ENCODE results near the gene SLC22A4.
A peak's percentile ranks its signal among the peaks of the same experiment; 100 is the strongest.

Gene SLC22A4

DNA sequence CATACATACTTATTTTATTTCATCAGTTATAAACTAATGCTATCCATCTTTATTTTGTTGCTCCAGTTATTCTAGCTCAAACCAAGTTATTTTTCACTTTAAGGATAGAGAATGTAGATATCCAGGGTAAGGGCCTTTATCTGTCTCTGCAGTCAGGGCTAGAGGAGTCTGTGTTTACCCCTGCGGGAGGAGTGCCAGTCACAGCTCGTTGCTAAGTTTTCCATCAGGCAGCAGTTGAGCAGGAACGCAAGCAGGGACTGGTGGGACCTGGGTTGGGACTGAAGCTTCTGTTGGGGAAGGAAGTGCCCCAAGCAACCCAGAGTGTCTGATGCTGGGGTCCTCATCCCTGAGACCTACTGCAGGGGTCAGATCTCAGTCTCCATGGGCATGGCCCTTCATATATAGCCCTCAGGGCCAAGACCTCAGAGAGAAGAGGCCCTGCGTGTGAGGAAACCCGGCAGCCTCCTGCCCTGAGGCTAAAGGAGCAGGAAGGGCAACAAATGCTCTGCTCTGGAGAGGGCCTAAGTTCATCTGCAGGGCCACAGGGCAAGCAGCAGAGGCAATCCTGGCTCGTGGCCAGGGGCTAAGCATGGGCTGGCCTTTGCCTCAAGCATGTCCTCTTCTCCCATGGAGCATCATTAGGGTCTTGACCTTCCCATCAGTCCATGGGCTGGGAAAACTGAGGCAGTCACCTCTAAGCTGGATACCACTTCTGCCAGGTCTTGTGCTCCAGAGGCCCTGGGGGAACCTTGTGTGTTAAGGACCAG, 6.6 kb downstream of the SLC22A4 start:
- no peak for DNase-seq (ENCODE audit: low read depth)

DNA sequence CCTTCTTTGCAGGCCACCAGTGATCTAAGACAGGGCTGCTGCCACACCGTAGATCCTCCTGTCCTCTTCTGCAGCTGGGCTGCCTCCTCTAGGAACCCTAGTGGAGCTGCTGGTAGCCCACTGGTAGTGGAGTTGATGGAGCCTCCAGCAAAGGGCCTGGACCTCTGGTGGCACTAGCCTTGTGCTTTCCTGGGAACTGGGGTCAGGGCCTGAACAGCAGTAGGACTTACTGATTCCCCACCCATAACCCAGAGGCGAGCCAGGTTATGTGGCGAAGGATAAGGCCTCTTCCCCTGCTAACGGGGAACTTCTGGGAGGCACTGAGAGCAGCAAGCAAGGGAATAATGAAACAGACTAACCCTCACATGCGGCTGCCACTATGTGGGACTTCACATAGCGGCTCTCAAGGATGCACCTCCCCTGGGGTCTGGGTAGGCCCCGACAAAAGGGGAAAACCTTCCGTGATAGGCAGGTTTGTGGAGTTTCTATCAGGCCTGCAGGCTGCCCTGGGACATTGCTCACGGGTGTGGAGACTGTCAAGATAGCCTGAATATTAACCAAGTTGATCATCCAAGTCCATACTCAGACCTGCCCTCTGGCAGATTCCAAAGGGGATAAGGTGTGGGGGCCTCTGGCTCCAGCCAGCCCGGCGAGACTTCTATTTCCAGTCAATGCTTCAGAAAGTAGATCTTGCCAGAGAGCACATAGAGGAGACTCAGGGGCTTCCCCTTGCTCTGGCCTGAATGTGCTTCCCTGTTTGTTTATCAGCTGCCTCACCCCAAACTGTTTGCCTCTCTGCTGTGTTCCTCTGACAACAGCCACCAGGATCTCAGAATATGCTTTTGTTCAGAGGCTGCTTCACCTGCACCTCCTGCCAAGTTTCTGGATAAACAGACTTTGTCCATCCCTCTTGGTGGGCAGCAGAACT, 7.4 kb downstream of the SLC22A4 start:
- DNase-seq (ENCODE audit: low read depth): no peak

DNA sequence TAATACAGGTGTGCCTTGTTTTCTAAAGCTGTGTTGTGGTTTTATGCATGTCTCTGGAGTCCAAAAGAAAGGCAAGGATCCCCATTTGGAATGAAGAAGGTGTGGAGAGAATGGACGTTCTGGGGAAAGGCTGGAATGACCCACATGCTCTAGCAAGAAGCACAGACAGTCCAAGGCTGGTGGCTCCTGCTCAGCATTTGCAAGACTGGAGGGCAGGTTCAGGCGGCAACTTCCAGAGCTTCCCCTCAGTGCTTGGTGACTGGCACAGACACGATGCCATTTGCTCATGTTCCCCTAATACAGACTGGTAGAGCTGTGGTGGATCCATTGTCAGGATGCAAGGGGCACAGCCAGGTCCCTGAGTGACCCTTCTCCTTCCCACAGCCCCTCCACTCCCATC, 8.2 kb downstream of the SLC22A4 start:
- no peak for DNase-seq (ENCODE audit: low read depth)

DNA sequence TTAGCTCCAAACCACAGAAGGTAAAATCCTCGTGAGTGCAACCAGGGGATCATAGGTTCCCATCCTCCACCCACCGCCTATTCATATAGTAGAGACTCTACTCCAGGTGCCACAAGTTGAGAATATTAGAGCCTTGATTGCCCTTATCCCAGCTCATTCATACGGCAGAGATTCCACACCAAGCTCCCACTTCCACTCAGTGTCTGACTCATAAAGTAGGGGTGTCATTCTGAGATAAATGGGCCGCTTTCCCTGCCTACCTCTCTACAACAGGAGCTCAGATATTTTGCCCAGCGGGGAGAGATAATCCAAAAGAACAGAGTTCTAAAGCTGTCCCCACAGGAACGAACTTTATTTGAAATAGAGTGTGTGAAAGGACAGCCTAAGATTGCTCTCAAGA, 9.4 kb downstream of the SLC22A4 start:
- DNase-seq (ENCODE audit: low read depth): no peak

DNA sequence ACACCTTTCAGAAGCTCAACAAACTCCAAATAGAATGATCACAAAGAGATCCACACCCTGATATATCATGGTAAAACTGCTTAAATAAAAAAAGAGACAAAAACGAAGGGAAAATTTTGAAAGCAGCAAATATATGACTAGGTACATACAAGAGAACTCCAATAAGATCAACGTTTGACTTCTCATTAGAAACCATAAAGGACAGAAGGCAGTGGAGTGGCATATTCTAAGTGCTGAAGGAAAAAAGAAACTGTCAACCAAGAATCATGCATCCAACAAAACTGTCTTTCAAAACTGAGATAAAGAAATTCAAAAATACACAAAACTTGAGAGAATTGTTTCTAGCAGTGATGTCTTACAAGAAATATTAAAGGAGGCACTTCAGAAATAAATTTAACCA, 11.2 kb downstream of the SLC22A4 start:
- DNase-seq (ENCODE audit: low read depth): no peak

DNA sequence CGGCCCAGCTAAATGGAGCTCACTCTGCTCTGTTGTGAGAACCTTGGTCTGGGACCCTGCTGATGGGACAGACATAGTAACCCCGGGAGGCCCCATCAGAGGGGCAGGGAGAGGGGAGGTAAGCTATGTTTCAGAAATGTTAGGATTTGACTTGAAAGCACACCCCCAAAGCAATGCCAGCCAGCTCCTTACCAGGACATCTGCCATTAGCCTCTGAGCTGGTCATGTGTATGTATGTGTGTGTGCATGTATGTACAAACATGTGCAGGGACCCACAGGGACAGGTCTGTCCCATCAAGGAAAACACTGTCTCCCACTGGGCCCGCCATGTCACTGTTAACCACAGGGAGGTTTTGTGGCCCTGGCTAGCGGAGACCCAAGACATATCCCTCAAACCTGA, 14.5 kb downstream of the SLC22A4 start:
- no peak for DNase-seq (ENCODE audit: low read depth)

DNA sequence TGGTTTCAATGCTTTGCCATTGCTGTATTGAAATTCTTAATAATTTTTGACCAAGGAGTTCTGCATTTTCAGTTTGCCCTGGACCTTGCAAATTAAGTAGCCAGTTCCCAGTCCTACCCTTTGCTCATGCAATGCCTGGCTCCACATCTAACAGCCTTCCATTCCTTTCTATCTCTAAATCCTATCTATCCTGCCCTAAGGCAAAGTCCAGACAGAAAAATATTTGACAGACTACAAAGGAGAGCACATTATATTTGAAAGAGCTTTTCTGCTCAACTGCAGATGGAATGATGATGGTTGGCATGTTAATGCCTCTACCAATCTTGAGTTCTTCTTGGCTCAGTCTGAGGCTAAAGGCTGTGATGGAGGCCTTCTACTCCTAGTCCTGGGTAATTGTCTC, 15.5 kb downstream of the SLC22A4 start:
- DNase-seq (ENCODE audit: low read depth): no peak

DNA sequence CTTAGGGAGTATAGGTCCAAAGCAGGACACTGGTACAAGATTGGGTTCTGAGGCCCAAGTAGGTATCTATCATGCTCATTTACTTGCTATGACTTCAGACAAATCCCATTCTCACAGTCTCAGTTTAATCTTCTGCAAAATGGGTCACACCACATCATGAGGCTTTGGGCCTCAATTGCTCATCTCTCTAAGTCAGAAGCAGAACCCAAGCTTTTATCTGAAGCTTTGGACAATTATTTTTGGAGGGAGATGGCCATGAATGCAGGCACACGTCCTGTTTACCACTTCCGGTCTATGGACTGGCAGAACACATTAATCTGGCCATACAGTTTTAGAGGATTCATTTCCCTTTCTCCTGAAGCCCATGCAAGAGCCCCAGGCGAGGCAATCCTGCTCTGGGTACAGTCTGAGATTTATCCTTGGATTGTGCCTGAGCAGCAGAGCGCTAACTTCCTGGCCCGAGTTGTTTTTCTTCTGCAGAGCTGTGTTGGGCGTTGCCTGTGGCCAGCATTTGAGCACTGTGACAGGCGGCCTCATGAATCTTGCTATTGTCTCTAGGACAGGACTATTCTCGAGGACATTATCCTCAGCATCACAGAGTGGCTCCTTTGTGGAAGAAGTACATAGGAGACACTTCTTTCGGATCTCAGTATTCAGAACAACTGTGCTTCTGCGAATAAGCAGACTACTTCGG, 16.1 kb downstream of the SLC22A4 start:
- no peak for DNase-seq (ENCODE audit: low read depth)

DNA sequence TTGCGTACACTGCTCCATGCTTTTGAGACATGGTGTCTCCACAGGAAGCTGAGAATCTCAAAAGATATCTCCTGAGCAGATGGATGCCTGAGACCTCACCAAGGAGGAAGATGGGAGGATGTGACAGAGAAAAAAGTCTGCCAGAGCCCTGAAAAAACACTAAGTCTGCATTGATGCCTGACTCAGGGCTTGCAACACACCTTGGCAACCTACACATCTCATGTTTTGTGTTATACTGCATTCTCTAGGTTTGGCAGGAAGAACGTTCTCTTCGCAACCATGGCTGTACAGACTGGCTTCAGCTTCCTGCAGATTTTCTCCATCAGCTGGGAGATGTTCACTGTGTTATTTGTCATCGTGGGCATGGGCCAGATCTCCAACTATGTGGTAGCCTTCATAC, 19.2 kb downstream of the SLC22A4 start:
- DNase-seq (ENCODE audit: low read depth): no peak

DNA sequence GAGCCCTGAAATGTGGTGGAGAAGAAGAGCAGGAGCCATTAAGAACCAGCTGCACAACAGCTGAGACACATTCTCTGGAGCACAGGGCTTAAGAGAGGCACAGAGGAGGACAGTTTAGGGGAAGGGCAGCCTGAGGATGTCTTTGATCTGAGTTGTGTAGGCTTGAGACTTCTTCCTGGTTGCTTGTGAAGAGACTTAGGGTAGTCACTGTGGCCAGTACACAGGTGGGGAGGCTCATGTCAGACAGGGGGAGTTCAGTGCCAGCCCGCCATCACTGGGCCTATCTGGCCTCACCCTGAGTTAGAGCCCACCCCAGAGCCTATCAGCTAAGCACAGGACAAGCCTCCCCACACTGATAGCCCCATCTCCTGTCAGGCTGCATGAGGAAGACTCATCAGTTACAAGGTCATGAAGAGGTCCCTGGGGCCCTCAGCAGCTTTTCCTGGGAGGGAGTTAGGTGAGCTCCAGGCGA, 19.8 kb downstream of the SLC22A4 start:
- no peak for DNase-seq (ENCODE audit: low read depth)

DNA sequence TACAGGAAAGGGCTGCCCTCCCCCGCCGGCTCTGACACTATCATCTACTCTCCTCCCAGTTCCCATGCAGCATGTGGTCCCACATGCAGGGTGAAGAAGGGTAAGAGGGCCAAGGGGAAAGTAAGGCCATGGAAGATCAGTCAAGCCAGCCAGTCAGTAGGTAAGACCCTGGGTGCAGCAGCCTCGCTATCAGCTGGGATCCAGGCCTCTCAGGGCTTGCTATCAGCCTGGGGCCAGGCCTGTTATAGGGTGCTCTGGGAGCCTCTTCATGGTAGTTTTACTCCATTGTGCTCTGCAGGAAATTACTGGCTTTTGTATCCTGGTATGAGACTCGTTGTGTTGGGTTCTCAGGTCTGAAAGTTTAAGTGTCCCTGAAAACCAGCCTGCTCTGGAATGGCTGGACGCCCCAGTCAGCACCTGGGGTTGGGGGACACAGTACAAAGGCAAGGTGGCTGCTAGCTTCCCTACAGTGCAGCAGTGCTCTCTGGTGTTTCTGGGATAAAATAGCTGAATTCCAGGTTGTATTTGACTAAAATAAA, 21.4 kb downstream of the SLC22A4 start:
- no peak for DNase-seq (ENCODE audit: low read depth)

DNA sequence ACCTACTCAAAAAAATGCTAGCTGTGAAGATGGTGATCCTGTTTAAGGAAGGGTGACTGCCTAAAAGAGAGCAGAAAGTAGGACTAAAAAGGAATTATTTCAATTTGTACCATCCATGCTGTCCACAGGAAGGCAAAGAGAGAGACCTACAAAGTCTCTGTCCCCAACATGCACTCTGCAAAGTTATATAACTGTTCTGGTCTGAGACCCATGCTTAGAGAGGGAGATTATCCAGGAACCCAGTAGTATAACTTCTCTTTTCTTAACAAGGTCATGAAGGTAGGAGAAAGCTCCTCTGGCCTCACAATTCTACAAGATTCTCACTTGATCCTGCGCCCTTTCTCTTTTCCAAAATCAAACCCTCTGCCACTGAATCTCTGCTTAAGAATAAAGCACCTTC, 25.8 kb downstream of the SLC22A4 start:
- DNase-seq (ENCODE audit: low read depth): no peak

DNA sequence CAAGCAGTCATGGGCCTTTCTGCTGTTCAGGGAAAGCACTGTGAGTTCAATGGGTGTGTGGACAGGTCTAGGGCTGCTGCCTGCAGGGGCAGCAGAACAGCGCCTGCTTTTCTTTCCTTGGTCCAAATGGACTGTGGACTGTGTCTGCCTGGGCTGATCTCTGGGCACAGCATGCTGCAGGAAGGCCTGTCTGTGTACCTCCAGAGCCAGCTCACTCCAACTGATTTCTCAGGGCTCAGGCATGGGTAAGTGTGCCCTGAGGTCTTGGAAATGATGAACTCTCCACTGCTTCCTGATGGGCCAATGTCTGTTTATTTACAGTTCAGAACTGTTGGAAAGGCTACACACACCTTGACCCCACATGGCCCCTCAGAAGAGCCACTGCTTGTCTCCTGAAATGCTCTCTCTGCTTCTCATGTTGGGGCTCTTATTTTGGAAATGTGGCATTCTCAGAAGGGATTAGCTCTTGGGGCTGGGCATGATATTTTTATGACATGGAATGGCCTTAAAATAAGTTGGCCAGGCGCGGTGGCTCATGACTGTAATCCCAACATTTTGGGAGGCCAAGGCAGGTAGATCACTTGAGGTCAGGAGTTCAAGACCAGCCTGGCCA, 27.0 kb downstream of the SLC22A4 start:
- DNase-seq (ENCODE audit: low read depth): no peak

DNA sequence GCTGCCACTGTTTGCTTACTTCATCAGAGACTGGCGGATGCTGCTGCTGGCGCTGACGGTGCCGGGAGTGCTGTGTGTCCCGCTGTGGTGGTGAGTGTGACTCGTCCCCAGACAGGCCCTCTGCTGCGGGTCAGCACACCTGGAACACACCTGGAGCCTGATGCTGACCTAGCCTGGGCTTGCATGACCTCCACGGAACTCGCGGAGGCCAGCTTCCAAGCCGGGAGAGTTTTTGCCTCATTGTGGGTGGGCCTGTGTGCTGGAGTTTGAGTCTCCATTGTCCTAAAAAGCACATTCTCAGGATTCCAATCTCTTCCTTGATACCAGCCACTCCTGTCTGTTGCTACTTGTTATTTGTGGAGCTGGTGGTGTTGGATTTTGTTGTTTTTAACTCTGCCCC, 28.1 kb downstream of the SLC22A4 start:
- no peak for DNase-seq (ENCODE audit: low read depth)

DNA sequence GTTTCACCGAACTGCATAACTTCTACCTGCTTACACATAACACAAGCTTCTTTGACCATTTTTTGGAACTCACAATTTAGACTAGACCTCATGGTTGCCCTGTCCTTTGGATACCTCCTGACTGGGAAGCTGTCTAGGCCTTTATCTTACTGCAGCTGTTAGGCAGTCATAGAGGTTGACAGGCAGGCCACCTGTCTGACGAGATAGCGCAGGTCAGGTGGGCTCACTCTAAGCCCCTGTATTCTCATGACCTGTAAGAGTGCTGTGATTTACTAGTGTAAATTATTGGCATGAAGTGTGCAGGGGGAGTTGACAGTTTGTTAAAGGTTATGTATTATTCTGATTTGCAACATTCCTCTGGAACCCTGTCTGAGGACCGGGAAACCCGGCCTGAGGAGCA, 29.0 kb downstream of the SLC22A4 start:
- DNase-seq (ENCODE audit: low read depth): no peak

DNA sequence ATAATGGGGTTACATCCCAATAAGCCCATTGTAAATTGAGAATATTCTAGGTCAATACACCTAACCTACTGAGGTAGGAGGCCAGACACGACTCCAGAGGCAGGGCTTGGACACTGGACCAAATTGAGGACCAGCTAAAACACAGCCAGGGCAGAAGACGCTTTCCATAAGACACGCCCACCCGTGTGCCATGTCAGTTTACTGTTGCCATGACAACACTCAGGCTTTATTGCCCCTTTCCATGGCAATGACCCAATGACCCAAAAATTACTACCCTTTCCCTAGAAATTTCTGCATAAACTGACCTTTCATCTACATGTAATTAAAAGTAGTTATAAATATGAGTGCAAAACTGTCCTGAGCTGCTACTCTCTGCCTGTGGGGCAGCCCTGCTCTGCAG, 31.5 kb downstream of the SLC22A4 start:
- DNase-seq (ENCODE audit: low read depth): no peak

DNA sequence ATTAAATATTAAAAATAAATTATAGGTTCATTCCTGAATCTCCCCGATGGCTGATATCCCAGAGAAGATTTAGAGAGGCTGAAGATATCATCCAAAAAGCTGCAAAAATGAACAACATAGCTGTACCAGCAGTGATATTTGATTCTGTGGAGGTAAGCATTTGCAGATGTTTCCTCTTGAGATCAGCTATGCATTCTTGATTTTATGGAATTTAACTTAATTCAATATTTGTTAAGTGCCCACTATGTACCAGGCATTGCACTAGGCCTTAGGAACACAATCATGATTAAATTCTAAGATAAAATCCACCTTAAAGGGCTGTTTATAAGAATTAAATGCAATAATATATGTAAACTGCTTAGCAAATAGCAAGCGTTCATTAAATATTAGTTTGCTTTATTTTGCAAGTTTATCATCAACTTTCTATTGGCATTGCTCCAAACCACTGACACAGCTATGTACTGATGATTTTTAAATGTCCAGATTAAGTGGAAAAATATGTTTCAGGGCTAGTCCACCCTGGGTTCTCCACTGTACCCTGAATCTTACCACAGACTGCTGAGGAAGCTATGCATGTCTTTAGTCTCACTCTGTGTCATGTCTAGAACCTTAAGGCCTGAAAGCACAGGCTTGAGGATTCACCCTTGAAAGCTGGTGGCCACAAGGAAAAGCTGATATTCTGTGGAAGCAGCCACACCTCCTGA, 33.2 kb downstream of the SLC22A4 start:
- DNase-seq (ENCODE audit: low read depth): peak; percentile 14

DNA sequence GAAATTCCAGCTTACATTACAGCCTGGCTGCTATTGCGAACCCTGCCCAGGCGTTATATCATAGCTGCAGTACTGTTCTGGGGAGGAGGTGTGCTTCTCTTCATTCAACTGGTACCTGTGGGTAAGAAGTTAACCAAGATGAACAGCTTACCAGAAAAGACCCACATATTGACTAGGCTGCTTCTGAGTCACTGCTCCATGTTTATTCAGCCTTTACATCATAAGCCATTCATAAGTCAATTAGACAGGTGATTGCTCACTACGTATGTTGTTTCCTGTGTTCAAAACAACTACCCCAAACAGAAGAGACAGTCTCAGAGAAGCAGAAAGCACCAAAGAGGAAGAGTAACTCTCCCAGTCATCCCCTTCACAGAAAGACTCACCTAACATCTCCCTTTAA, 40.6 kb downstream of the SLC22A4 start:
- DNase-seq (ENCODE audit: low read depth): no peak

DNA sequence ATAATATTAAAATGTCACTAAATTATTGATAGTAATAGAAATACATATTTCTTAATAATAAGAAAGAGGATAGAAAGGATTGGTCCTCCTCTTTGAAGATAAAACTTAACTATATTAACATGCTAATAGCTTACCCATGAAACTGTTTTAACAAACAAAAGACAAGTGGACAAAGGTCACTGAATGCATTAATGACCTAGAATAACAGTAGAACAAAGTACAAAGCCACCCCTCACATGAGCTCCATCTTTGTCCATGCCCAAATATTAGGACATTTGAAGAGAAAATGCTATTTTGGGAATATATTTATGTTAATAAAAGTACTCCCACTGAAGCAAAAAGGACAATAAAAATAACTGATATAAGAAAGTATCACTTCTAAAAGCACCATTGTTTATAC, 41.2 kb downstream of the SLC22A4 start:
- DNase-seq (ENCODE audit: low read depth): no peak

DNA sequence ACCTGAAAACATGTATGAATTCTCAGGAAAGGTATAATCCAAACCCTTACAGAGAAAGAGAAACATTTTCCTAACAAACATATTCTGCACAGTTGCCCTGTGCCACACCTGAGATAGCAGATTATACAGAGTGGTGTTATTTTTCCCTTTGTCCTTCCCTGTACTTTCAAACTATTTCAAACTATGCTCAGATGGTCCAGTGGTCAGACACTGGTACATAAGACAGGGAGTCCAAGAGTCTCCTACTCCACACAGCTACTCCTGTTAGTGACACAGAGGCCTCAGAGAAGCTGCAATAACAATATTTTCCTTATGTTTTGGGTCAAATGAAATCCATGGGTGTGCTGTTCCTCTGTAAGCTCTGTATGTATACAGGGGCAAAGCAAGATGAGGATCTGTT, 45.3 kb downstream of the SLC22A4 start:
- DNase-seq (ENCODE audit: low read depth): no peak
